H1 (cell line): ENCODE data around the gene CTNND2.

ENCODE experiments used
- ATF2 ChIP-seq: IDR thresholded peaks from 2 replicates; pipeline ENCODE4 v1.6.1; 2012; ENCODE audit warnings: low read length, inconsistent platforms
- CHD2 ChIP-seq: IDR thresholded peaks from 2 replicates; pipeline ENCODE4 v1.6.1; 2012; ENCODE audit warnings: low read length, improper control_type of control experiment
- CTCF ChIP-seq, 3 experiments: IDR thresholded peaks; 1 replicate in 2 of 3; 2 replicates in 1 of 3; pipeline versions ENCODE4 v1.5.1 to v1.6.1; 2011; ENCODE audit warnings: low read length in 3 of 3, mild to moderate bottlenecking in 3 of 3, inconsistent platforms in 2 of 3, low read depth in 1 of 3, moderate library complexity in 1 of 3; ENCODE audit not compliant: insufficient read depth in 1 of 3; ENCODE audit errors: control extremely low read depth in 1 of 3
- EZH2 ChIP-seq: fragments of 200-600 bp; sonication (generic); IDR thresholded peaks from 2 replicates; pipeline ENCODE4 v1.7.1; 2012; ENCODE audit warnings: low read depth, mild to moderate bottlenecking, moderate library complexity, low read length, inconsistent platforms; ENCODE audit not compliant: severe bottlenecking
- GABPA ChIP-seq: IDR thresholded peaks from 2 replicates; pipeline ENCODE4 v1.6.1; 2011; ENCODE audit warnings: mild to moderate bottlenecking, low read length, moderate library complexity, borderline replicate concordance; ENCODE audit not compliant: insufficient read depth
- MAX ChIP-seq: IDR thresholded peaks from 2 replicates; pipeline ENCODE4 v1.6.1; 2012; ENCODE audit warnings: inconsistent platforms
- POLR2A ChIP-seq, 2 experiments: IDR thresholded peaks; 1 replicate in 1 of 2; 2 replicates in 1 of 2; pipeline ENCODE4 v1.6.1; 2011; ENCODE audit warnings: low read depth in 2 of 2, low read length in 2 of 2, mild to moderate bottlenecking in 2 of 2; ENCODE audit errors: control extremely low read depth in 1 of 2
- POLR2AphosphoS5 ChIP-seq: IDR thresholded peaks from 2 replicates; pipeline ENCODE4 v1.6.1; 2011; ENCODE audit warnings: low read depth, low read length
- RFX5 ChIP-seq: IDR thresholded peaks from 2 replicates; pipeline ENCODE4 v1.6.1; 2011; ENCODE audit warnings: low read depth, low read length, improper control_type of control experiment, borderline replicate concordance
- SIN3A ChIP-seq, 2 experiments: IDR thresholded peaks in 1 of 2; conservative IDR thresholded peaks in 1 of 2; 2 replicates each; pipeline ENCODE4 v1.6.1; 2011 to 2012; ENCODE audit warnings: low read length in 2 of 2, improper control_type of control experiment in 1 of 2, low read depth in 1 of 2, mild to moderate bottlenecking in 1 of 2
- SP1 ChIP-seq: IDR thresholded peaks from 2 replicates; pipeline ENCODE4 v1.6.1; 2011; ENCODE audit warnings: low read depth, low read length
- TCF12 ChIP-seq: IDR thresholded peaks from 2 replicates; pipeline ENCODE4 v1.6.1; 2011; ENCODE audit warnings: low read depth, mild to moderate bottlenecking, low read length
- USF2 ChIP-seq: IDR thresholded peaks from 2 replicates; pipeline ENCODE4 v1.6.1; 2011; ENCODE audit warnings: low read length, improper control_type of control experiment
- YY1 ChIP-seq: IDR thresholded peaks from 2 replicates; pipeline ENCODE4 v1.6.1; 2011; ENCODE audit warnings: low read depth, mild to moderate bottlenecking, low read length

GRCh38 chr5:11622785-11623184 is 281.5 kb downstream of the CTNND2 start:
- no peak for TF ChIP-seq SIN3A (conservative IDR thresholded peaks at IDR 0.05 in 1 of 2, IDR thresholded peaks at IDR 0.05 in 1 of 2; ENCODE audit: low read depth in 1 of 2, low read length in 2 of 2)
- TF ChIP-seq CTCF (IDR thresholded peaks at IDR 0.05; ENCODE audit: control extremely low read depth in 1 of 3, insufficient read depth in 1 of 3, low read depth in 1 of 3, low read length in 3 of 3) = no peak
- TF ChIP-seq GABPA = no peak
- TF ChIP-seq CHD2 = no peak
- TF ChIP-seq EZH2 = no peak
- TF ChIP-seq ATF2 = no peak
- TF ChIP-seq RFX5 = no peak
- no peak for TF ChIP-seq MAX
- no peak for TF ChIP-seq POLR2A (IDR thresholded peaks at IDR 0.05; ENCODE audit: control extremely low read depth in 1 of 2, low read depth in 2 of 2, low read length in 2 of 2)
- TF ChIP-seq TCF12 = no peak
- TF ChIP-seq SP1 = no peak
- no peak for TF ChIP-seq USF2
- no peak for TF ChIP-seq POLR2AphosphoS5
- TF ChIP-seq YY1 = no peak
